CD8-positive, alpha-beta memory T cell (primary cell): Measurements from ENCODE around the gene S100A5. TPM values are rescaled to one million over a fixed set of nuclear protein-coding genes. Genes with fewer than 3 reads are reported as not detected.
A peak's percentile ranks its signal among the peaks of the same experiment; 100 is the strongest.
"Not testable (repeated sequence)": the region's sequence is repeated elsewhere in the genome, so short reads cannot be mapped to it uniquely, and the experiment has no call there.

Experiments used
- CTCF ChIA-PET: fragments of 350-600 bp; sonication (Branson Sonifier 250); formaldehyde crosslinking; loops from one replicate; lab custom pipeline; 2021; ENCODE audit warnings: antibody characterized with exemption; lab: Charles Lee
- POLR2A ChIA-PET: fragments of 350-600 bp; sonication (Branson Sonifier 250); formaldehyde crosslinking; loops from one replicate; lab custom pipeline; 2021; ENCODE audit warnings: antibody characterized with exemption; lab: Charles Lee
- DNase-seq, 5 donors: peaks; one replicate each; pipeline versions ENCODE4 v3.0.0 to v3.0.0-alpha.2; 2020 to 2022; ENCODE audit warnings: mixed read lengths in 1 of 5
- H3K27ac ChIP-seq: one replicate; pipeline ENCODE4 v1.7.0; 2013; ENCODE audit warnings: low read depth, mild to moderate bottlenecking, low read length, moderate library complexity
- H3K27me3 ChIP-seq: 2 replicates; pipeline ENCODE4 v1.7.0; 2013; ENCODE audit warnings: low read length, mild to moderate bottlenecking; ENCODE audit not compliant: insufficient read depth, poor library complexity, severe bottlenecking
- H3K36me3 ChIP-seq: 2 replicates; pipeline ENCODE4 v1.7.0; 2013; ENCODE audit warnings: mild to moderate bottlenecking, low read length, moderate library complexity; ENCODE audit not compliant: insufficient read depth
- H3K4me1 ChIP-seq: 2 replicates; pipeline ENCODE4 v1.7.0; 2013; ENCODE audit warnings: mild to moderate bottlenecking, low read length, moderate library complexity; ENCODE audit not compliant: insufficient read depth
- H3K4me3 ChIP-seq: 2 replicates; pipeline ENCODE4 v1.7.0; 2013; ENCODE audit warnings: mild to moderate bottlenecking, low read length
- H3K9me3 ChIP-seq: 2 replicates; pipeline ENCODE4 v1.7.0; 2013; ENCODE audit warnings: mild to moderate bottlenecking, low read length
- H3K27ac Mint-ChIP-seq, 8 donors: one replicate each; pipeline ENCODE4 v1.8.0; 2020 to 2021; ENCODE audit warnings: mixed read lengths in 8 of 8, mild to moderate bottlenecking in 6 of 8, inconsistent platforms in 3 of 8, moderate library complexity in 3 of 8
- H3K27me3 Mint-ChIP-seq, 2 donors: one replicate each; pipeline ENCODE4 v1.8.0; 2020 to 2021; ENCODE audit warnings: mixed read lengths in 2 of 2, mild to moderate bottlenecking in 1 of 2, moderate library complexity in 1 of 2
- H3K36me3 Mint-ChIP-seq, 3 donors: one replicate each; pipeline ENCODE4 v1.8.0; 2020 to 2021; ENCODE audit warnings: mixed read lengths in 3 of 3, inconsistent platforms in 1 of 3, mild to moderate bottlenecking in 1 of 3
- H3K4me1 Mint-ChIP-seq, 3 donors: one replicate each; pipeline ENCODE4 v1.8.0; 2020 to 2021; ENCODE audit warnings: mixed read lengths in 3 of 3, inconsistent platforms in 1 of 3, mild to moderate bottlenecking in 1 of 3
- H3K4me3 Mint-ChIP-seq, 7 donors: one replicate each; pipeline ENCODE4 v1.8.0; 2020 to 2021; ENCODE audit warnings: mixed read lengths in 7 of 7, mild to moderate bottlenecking in 6 of 7, moderate library complexity in 4 of 7, inconsistent platforms in 2 of 7
- H3K9me3 Mint-ChIP-seq, 5 donors: one replicate each; pipeline ENCODE4 v1.8.0; 2020 to 2022; ENCODE audit warnings: mixed read lengths in 5 of 5, mild to moderate bottlenecking in 3 of 5, moderate library complexity in 2 of 5, inconsistent platforms in 1 of 5
- polyA plus RNA-seq: library from polyadenylated mRNA; unstranded; fragments of 300-500 nt; fragmentation: Illumina TruSeq; gene quantifications from one replicate; pipeline ENCODE4 v1.2.3, GENCODE V29; 2021
- total RNA-seq, 2 experiments: library from RNA; stranded (reverse); gene quantifications; one replicate each; pipeline ENCODE4 v1.2.3, GENCODE V29; 2021

Gene S100A5
- total and polyA plus RNA-seq, 3 experiments from 2014 or later: 0.61 to 1.6 (median 1.5) TPM

DNA sequence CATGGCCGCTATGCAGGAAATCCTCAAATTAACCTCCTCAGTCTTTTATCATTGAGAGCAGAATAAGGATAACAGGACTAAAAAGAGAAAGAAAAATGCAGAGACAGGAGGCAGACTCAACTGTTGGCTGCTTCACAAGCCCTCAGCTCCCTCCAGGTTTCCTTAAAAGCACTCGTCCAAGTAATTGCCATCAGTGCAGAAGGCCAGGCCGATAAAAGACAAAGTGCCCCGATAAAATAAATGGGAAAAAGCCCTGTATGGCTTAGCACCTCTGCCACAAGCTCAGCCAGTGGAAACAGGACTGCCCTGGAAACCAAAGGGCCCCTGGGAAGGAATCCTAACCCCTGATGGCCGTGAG is 13.1 kb downstream of the S100A5 start:
- CTCF ChIA-PET: interaction anchor here (1.8 kb wide), 1 partner anchor 17 kb away, joined by 4 read pairs; no protein-coding TSS in a partner anchor
- H3K27me3 Mint-ChIP-seq: no peaks in the 10 kb centered on the region

DNA sequence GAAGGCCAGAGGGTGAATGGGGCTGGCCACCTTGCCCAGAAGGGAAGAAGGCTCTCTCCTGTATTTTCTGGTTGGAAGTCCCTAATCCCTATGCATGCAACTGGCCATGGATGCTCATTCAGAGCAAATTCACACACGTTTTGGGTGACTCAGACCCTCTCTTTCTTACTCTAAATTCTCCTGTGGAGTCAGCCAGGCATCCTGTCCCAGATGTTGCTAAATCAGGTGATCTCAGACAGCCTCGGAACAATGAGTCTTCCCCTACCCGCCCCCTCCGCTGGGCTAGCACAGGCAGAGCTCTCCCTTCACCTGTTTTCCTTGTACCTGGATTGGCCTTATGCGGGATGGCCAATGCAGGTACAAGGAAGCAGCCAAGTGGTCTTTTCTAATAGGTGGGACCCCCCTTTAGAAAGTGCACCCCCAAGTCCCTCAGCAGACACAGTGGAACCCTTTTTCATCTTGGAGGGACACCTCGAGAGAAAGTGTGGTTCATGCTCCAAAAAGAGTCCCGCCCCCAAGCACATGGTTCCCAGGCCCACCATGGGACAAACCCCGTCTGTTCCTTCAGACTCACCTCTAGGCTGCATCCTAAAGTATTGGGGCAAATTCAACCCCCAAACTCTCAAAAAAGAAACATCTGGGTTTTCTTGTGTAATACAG is 13.6 kb downstream of the S100A5 start:
- ChIA-PET POLR2A (no interaction called here), CTCF (interaction anchor here (1.8 kb wide), 1 partner anchor 16 kb away, joined by 4 read pairs; no protein-coding TSS in a partner anchor)
- Mint-ChIP-seq H3K27ac (peak overlapping the region in 5 of 8 donors; percentile 17 to 77 (median 56)), H3K4me1 (peaks cover 26 to 28% (median 26%) of the 10 kb centered on the region in 3 donors), H3K36me3 (peaks cover 0 to 5% (median 0%) of the 10 kb centered on the region in 3 donors), H3K9me3 (no peaks in the 10 kb centered on the region), H3K27me3 (no peaks in the 10 kb centered on the region), H3K4me3 (no peak overlapping the region)
- Histone ChIP-seq H3K9me3 (no peaks in the 10 kb centered on the region), H3K4me1 (peaks cover 15% of the 10 kb centered on the region), H3K4me3 (no peak overlapping the region), H3K36me3 (no peaks in the 10 kb centered on the region), H3K27me3 (no peaks in the 10 kb centered on the region), H3K27ac (no peak overlapping the region)
- peak in 1 of 5 donors; percentile 18 for DNase-seq

More for the DNA sequence above, 13.1 kb downstream of the S100A5 start:
- H3K27me3 ChIP-seq: no peaks in the 10 kb centered on the region
- H3K4me3 ChIP-seq: no peak overlapping the region
- no peaks in the 10 kb centered on the region for H3K36me3 ChIP-seq
- DNase-seq: no peak
- H3K9me3 Mint-ChIP-seq: no peaks in the 10 kb centered on the region
- peak overlapping the region in 4 of 8 donors; percentile 17 to 77 (median 44) for H3K27ac Mint-ChIP-seq
- no peak overlapping the region for H3K27ac ChIP-seq
- H3K4me3 Mint-ChIP-seq: no peak overlapping the region
- peaks cover 20% of the 10 kb centered on the region for H3K4me1 ChIP-seq
- POLR2A ChIA-PET: no interaction called here
- peaks cover 26 to 28% (median 27%) of the 10 kb centered on the region in 3 donors for H3K4me1 Mint-ChIP-seq
- H3K9me3 ChIP-seq: no peaks in the 10 kb centered on the region
- peaks cover 0 to 3% (median 0%) of the 10 kb centered on the region in 3 donors for H3K36me3 Mint-ChIP-seq

DNA sequence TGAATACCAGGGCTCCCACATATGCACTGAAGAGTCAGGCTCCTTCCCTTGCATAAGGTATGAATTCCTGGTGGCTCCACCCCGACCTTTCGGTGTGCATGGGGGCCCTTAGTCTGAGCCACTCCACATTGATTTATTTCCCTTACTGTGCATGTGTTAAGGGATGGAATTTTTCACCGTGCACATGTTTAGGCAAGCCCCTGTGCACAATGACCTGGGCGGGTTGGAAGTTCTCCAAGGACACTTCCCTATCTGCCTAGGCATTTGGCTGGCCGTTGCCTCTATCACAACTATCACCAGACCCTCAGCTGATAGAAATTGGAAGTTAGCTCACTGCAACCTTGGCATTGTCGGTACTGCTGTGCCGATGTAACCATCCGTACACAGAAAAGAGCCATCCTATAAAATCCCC is 14.6 kb downstream of the S100A5 start:
- Mint-ChIP-seq H3K27me3 (no peaks in the 10 kb centered on the region), H3K4me3 (no peak overlapping the region), H3K27ac (peak overlapping the region in 1 of 8 donors; percentile 17), H3K9me3 (no peaks in the 10 kb centered on the region), H3K4me1 (peaks cover 16 to 19% (median 16%) of the 10 kb centered on the region in 3 donors), H3K36me3 (peaks cover 0 to 5% (median 0%) of the 10 kb centered on the region in 3 donors)
- no peak overlapping the region for H3K4me3 ChIP-seq
- H3K36me3 ChIP-seq: no peaks in the 10 kb centered on the region
- ChIA-PET CTCF (interaction anchor here (1.2 to 2.6 kb wide), 2 partner anchors 9 to 42 kb away, joined by 3 to 11 read pairs; no protein-coding TSS in a partner anchor), POLR2A (no interaction called here)
- DNase-seq: peak in 1 of 5 donors; percentile 19
- no peak overlapping the region for H3K27ac ChIP-seq
- H3K27me3 ChIP-seq: no peaks in the 10 kb centered on the region
- H3K4me1 ChIP-seq: peaks cover 4% of the 10 kb centered on the region
- H3K9me3 ChIP-seq: no peaks in the 10 kb centered on the region

DNA sequence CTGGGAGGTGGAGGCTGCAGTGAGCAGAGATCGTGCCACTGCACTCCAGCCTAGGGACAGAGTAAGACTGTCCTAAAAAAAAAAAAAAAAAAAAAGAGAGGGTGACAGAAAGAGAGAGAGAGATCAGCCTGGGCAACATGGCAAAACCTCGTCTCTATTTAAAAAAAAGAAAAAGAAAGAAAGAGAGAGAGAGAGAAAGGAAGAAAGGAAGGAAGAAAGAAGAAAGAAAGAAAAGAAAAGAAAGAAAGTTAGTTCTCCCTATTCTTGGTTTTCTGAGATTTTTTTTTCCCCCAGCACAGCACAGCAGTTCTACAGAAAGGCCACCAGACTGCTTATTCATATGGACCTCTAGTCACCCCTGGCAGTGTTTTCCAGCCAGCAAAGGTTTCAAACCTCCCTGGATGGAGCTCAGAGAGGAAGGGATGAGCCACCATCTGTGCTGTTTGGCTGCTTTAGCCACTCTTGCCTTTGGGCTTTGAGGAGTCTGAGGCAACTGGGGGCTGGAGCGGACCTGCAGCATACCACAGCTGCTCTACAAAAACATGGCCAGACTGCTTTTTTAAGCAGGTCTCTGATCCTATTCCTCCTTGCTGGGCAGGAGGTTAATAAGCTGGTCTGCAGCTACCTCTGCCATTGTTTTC is 15.5 kb downstream of the S100A5 start:
- Histone ChIP-seq H3K27me3 (no peaks in the 10 kb centered on the region), H3K4me1 (no peaks in the 10 kb centered on the region), H3K27ac (no peak overlapping the region), H3K9me3 (no peaks in the 10 kb centered on the region), H3K4me3 (no peak overlapping the region), H3K36me3 (no peaks in the 10 kb centered on the region)
- Mint-ChIP-seq H3K27ac (peak overlapping the region in 2 of 8 donors; percentile 43 to 74), H3K36me3 (peaks cover 0 to 5% (median 0%) of the 10 kb centered on the region in 3 donors), H3K9me3 (no peaks in the 10 kb centered on the region), H3K27me3 (peaks cover 0 to 2% of the 10 kb centered on the region in 2 donors), H3K4me1 (peaks cover 11 to 13% (median 11%) of the 10 kb centered on the region in 3 donors), H3K4me3 (no peak overlapping the region)
- ChIA-PET CTCF (interaction anchor here (1.1 to 2.6 kb wide), 4 partner anchors 8 to 43 kb away, joined by 3 to 11 read pairs (median 4); partner anchors contain the start of gene S100A6), POLR2A (no interaction called here)
- no peak for DNase-seq

DNA sequence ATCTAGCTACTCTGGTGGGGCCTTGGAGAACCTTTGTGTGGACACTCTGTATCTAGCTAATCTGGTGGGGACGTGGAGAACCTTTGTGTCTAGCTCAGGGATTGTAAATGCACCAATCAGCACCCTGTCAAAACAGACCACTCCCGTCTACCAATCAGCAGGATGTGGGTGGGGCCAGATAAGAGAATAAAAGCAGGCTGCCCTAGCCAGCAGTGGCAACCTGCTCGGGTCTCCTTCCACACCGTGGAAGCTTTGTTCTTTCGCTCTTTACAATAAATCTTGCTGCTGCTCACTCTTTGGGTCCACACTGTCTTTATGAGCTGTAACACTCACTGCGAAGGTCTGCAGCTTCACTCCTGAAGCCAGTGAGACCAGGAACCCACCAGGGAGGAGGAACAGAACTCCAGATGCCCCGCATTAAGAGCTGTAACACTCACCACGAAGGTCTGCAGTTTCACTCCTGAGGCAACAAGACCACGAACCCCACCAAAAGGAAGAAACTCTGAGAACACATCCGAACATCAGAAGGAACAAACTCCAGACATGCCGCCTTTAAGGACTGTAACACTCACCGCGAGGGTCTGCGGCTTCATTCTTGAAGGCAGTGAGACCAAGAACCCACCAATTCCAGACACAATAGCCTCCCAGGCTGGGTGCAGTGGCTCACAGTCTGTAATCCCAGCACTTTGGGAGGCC is 18.2 kb downstream of the S100A5 start:
- DNase-seq, H3K27ac ChIP-seq, H3K4me1 Mint-ChIP-seq, H3K27me3 ChIP-seq, H3K27me3 Mint-ChIP-seq, H3K9me3 Mint-ChIP-seq, H3K4me3 ChIP-seq, H3K9me3 ChIP-seq, H3K36me3 Mint-ChIP-seq, H3K36me3 ChIP-seq, H3K4me1 ChIP-seq: not testable (repeated sequence)
- peak overlapping the region in 5 of 8 donors; percentile 35 to 83 (median 67) for H3K27ac Mint-ChIP-seq
- peak overlapping the region in 2 of 7 donors; percentile 40 to 51 for H3K4me3 Mint-ChIP-seq
- ChIA-PET POLR2A (interaction anchor here (1.1 kb wide), 1 partner anchor 10 kb away, joined by 3 read pairs; no protein-coding TSS in a partner anchor), CTCF (interaction anchor here (3.8 to 4.2 kb wide), 2 partner anchors 10 to 12 kb away, joined by 27 to 31 read pairs; no protein-coding TSS in a partner anchor)

DNA sequence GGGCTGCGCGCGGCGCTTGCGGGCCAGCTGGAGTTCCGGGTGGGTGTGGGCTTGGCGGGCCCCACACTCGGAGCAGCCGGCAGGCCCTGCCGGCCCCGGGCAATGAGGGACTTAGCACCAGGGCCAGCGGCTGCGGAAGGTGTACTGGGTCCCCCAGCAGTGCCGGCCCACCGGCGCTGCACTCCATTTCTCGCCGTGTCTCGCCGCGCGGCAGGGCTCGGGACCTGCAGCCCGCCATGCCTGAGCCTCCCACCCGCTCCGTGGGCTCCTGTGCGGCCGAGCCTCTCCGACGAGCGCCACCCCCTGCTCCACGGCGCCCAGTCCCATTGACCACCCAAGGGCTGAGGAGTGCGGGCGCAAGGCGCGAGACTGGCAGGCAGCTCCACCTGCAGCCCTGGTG is 18.9 kb downstream of the S100A5 start:
- not testable (repeated sequence) for H3K27me3 Mint-ChIP-seq, H3K27ac Mint-ChIP-seq, H3K36me3 ChIP-seq, H3K4me3 ChIP-seq, H3K27me3 ChIP-seq, H3K27ac ChIP-seq, H3K9me3 ChIP-seq, H3K4me1 Mint-ChIP-seq, H3K4me3 Mint-ChIP-seq, H3K36me3 Mint-ChIP-seq, DNase-seq, H3K9me3 Mint-ChIP-seq, H3K4me1 ChIP-seq
- ChIA-PET CTCF (interaction anchor here (1.0 to 4.2 kb wide), 5 partner anchors 11 to 50 kb away, joined by 3 to 31 read pairs (median 7); no protein-coding TSS in a partner anchor), POLR2A (interaction anchor here (1.1 kb wide), 1 partner anchor 10 kb away, joined by 3 read pairs; no protein-coding TSS in a partner anchor)

DNA sequence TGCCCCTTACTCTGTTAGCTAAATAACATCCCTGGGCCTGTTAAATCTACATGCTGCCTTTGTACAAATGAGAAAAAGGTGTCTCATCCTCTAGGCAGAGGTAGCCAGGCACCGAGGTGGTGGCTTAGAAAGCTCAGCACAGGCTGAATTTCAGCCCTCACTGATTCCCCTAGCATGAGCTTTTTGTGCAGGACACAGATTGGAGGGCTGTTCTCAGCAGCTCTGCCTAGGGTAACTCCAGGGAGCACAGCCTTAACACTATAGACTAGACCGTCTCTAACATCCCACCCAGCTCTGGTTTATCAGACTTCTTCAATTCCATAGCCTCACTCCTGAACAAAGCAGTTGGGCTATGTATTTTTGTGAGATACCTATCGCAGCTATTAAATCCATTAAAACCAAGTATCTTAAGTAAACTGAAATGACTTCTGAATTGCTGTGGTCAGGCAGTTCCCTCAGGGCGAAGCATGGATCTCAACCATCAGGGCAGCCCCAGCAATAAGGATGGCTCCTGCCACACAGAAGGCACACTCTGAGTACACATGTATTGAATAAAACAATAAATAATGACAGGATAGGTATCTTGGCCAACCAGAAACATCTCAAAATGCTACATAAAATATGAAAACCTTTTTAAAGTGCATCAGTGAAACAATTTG is 19.8 kb downstream of the S100A5 start:
- POLR2A ChIA-PET: interaction anchor here (1.0 to 1.5 kb wide), 3 partner anchors 11 to 24 kb away, joined by 3 read pairs; no protein-coding TSS in a partner anchor
- Histone ChIP-seq H3K4me1 (no peaks in the 10 kb centered on the region), H3K36me3 (no peaks in the 10 kb centered on the region), H3K27me3 (no peaks in the 10 kb centered on the region), H3K27ac (no peak overlapping the region), H3K4me3 (no peak overlapping the region), H3K9me3 (no peaks in the 10 kb centered on the region)
- peaks cover 5 to 7% (median 7%) of the 10 kb centered on the region in 3 donors for H3K4me1 Mint-ChIP-seq
- no peaks in the 10 kb centered on the region for H3K9me3 Mint-ChIP-seq
- no peak overlapping the region for H3K4me3 Mint-ChIP-seq
- no peak for DNase-seq
- CTCF ChIA-PET: interaction anchor here (1.0 to 4.2 kb wide), 8 partner anchors 11 to 51 kb away, joined by 3 to 31 read pairs (median 3); no protein-coding TSS in a partner anchor
- peaks cover 0 to 2% (median 0%) of the 10 kb centered on the region in 3 donors for H3K36me3 Mint-ChIP-seq
- H3K27ac Mint-ChIP-seq: peak overlapping the region in 1 of 8 donors; percentile 55
- H3K27me3 Mint-ChIP-seq: peaks cover 0 to 4% of the 10 kb centered on the region in 2 donors
